Upper lobe of left lung (tissue), 6 donors: ENCODE data around the gene DPYSL3. TPM values are rescaled to one million over a fixed set of nuclear protein-coding genes. Genes with fewer than 3 reads are reported as not detected.

Experiments
- ATAC-seq, 2 donors: fragments of 200-7000 bp; cut with Tn5 transposase; one replicate each; pipeline ENCODE4 v1.9.1; 2022; ENCODE audit warnings: mild to moderate bottlenecking in 2 of 2, moderate library complexity in 2 of 2; ENCODE audit not compliant: low FRiP score in 2 of 2
- DNase-seq, 2 donors: peaks; one replicate each; pipeline ENCODE4 v3.0.0-alpha.2; 2019 to 2020
- H3K27ac ChIP-seq, 4 donors: fragments of 200-600 bp; sonication (generic); one replicate each; pipeline ENCODE4 v1.5.1; 2016 to 2019
- H3K27me3 ChIP-seq, 4 donors: fragments of 200-600 bp; sonication (generic); one replicate each; pipeline ENCODE4 v1.5.1; 2017 to 2019
- H3K36me3 ChIP-seq, 4 donors: fragments of 200-600 bp; sonication (generic); one replicate each; pipeline ENCODE4 v1.5.1; 2016 to 2019
- H3K4me1 ChIP-seq, 4 donors: fragments of 200-600 bp; sonication (generic); one replicate each; pipeline ENCODE4 v1.5.1; 2018 to 2019
- H3K4me3 ChIP-seq, 4 donors: fragments of 200-600 bp; sonication (generic); one replicate each; pipeline ENCODE4 v1.5.1; 2017 to 2019; ENCODE audit warnings: mild to moderate bottlenecking in 2 of 4, moderate library complexity in 1 of 4
- H3K9me3 ChIP-seq, 4 donors: fragments of 200-600 bp; sonication (generic); one replicate each; pipeline ENCODE4 v1.5.1; 2018 to 2019
- CTCF ChIP-seq, 6 experiments: fragments of 450-650 bp in 4 of 6; fragments of 200-600 bp in 2 of 6; sonication (generic) in 2 of 6; IDR thresholded peaks; one replicate each; pipeline ENCODE4 v1.5.1; 2016 to 2019; ENCODE audit warnings: antibody characterized with exemption in 6 of 6
- EP300 ChIP-seq, 4 donors: sonication (generic); formaldehyde crosslinking; IDR thresholded peaks; one replicate each; pipeline ENCODE4 v1.5.1; 2017; ENCODE audit warnings: antibody characterized with exemption in 4 of 4, control low read depth in 2 of 4
- POLR2A ChIP-seq, 4 donors: fragments of 450-650 bp; IDR thresholded peaks; one replicate each; pipeline ENCODE4 v1.5.1; 2016 to 2017; ENCODE audit warnings: antibody characterized with exemption in 4 of 4, mild to moderate bottlenecking in 2 of 4
- POLR2AphosphoS5 ChIP-seq, 2 donors: sonication (generic); formaldehyde crosslinking; IDR thresholded peaks; one replicate each; pipeline ENCODE4 v1.5.1; 2017; ENCODE audit warnings: antibody characterized with exemption in 2 of 2
- WGBS, 2 donors: methylation state at CpG; one replicate each; pipeline ENCODE4 v1.1.5; 2017 to 2018; 5-methylcytosine and 5-hydroxymethylcytosine counted together
- total RNA-seq, 6 donors: library from RNA; depleted of rRNA in 4 of 6; stranded (reverse); fragments of >200 nt in 4 of 6; gene quantifications; one replicate each; pipeline versions ENCODE4 v1.1.0 to v1.2.1, GENCODE V29; 2016 to 2021
- donor health status: DM: no; HTN: no; CAD: no; lungs with moderate emphysema.
- donor health status: DM: no; HTN: yes; CAD: no; lungs with severe emphysema.

DPYSL3 gene
- total RNA-seq, 6 donors from 2014 or later, result 24.4 to 85.1 (median 40.6) TPM

DNA sequence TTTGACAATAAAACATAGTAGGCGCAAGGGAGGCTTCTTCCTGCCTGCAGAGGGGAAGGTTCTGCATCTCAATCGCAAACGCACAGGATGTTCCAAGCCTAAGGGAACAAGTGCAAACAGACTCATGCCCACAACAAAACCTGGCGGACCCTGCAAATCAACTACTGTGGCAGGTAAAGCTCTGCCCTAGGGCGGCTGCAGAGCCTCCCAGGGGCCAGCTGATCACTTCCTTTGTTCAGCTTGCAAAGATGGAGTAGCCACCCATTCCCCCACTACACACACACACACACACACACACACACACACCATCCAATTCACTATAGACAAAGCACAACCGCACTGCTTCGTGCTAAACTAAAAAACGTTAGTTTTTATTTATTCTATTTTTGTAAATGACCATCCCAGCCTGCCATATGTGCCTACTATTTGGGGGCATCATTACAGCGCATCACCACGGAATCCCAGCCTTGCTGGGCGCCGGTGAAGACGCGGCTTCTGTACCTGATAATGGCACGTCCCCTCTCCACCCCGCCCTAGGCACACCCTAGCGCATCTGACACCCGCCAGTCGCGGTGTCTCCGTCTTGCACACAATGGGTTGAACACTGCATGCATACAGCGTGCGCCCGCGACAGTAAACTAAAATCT lies 57.6 kb downstream of the DPYSL3 start:
- no peaks in the 10 kb centered on the region for H3K9me3 ChIP-seq
- peaks cover 0 to 9% (median 4%) of the 10 kb centered on the region in 4 donors for H3K27me3 ChIP-seq
- H3K27ac ChIP-seq, result peak overlapping the region in 2 of 4 donors; percentile 81 to 87
- no peaks in the 10 kb centered on the region for H3K36me3 ChIP-seq
- TF ChIP-seq POLR2AphosphoS5 (IDR thresholded peaks at IDR 0.05) (no peak), EP300 (IDR thresholded peaks at IDR 0.05) (no peak)
- ATAC-seq, result no peak
- peak overlapping the region in 3 of 4 donors; percentile 60 to 82 (median 71) for H3K4me3 ChIP-seq
- peak in 1 of 2 donors; percentile 42 for DNase-seq
- 15 to 22% methylated on average over 25 of the region's 25 CpGs for WGBS, 2 donors
- peaks cover 14 to 46% (median 25%) of the 10 kb centered on the region in 4 donors for H3K4me1 ChIP-seq

DNA sequence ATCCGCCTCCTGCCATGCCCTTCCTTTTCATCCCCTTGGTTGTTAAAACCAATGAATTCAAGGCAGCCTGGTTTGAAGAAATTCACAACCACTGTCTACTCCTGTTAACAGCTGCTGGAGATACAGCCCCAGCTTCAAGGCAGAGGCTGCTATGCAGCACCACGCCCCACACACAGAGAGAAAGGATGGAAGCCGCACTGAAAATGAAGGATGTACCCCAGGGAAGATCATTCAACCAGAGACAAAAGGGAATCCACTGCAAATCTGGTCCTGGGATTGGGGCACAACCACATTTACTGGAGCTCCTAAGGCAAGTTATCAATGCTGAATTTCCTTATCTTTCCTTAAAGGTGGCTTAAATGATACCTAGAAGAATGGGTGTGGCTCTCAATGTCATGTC lies 58.7 kb downstream of the DPYSL3 start:
- peak overlapping the region in 1 of 4 donors; percentile 3 for H3K27ac ChIP-seq
- H3K4me3 ChIP-seq, result peak overlapping the region in 1 of 4 donors; percentile 82
- DNase-seq, result no peak

DNA sequence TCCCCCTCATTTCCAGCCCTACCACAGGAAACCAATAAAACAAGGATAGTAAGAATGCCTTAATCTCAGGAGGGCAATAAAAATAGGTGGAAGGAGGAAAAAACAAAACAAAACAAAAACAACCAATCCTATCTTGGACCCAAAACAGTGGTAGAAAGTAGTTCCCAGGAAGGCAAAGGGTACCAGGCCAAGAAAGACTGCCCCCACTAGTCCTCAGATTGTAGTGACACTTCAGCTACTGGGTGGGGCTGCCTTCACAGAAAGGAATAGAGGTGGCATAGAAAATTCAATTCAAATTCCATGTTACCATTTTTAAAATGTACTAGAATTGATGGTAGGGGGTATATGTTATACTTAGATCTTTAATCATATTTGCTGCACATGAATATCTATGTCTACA lies 59.3 kb downstream of the DPYSL3 start:
- no peak for TF ChIP-seq CTCF (IDR thresholded peaks at IDR 0.05)
- Histone ChIP-seq H3K4me3 (no peak overlapping the region), H3K4me1 (peaks cover 14 to 46% (median 24%) of the 10 kb centered on the region in 4 donors), H3K36me3 (no peaks in the 10 kb centered on the region), H3K9me3 (no peaks in the 10 kb centered on the region), H3K27me3 (peaks cover 0 to 9% (median 4%) of the 10 kb centered on the region in 4 donors), H3K27ac (peak overlapping the region in 2 of 4 donors; percentile 17 to 27)
- no peak for ATAC-seq
- no peak for DNase-seq

More for the DNA sequence above, 58.7 kb downstream of the DPYSL3 start:
- WGBS, 2 donors, result 93 to 98% methylated on average over 3 of the region's 3 CpGs
- Histone ChIP-seq H3K9me3 (no peaks in the 10 kb centered on the region), H3K4me1 (peaks cover 14 to 51% (median 25%) of the 10 kb centered on the region in 4 donors), H3K27me3 (peaks cover 0 to 9% (median 4%) of the 10 kb centered on the region in 4 donors), H3K36me3 (no peaks in the 10 kb centered on the region)
- ATAC-seq, result no peak
- TF ChIP-seq POLR2AphosphoS5 (IDR thresholded peaks at IDR 0.05), result no peak
- no peak for TF ChIP-seq POLR2A (IDR thresholded peaks at IDR 0.05)
- TF ChIP-seq EP300 (IDR thresholded peaks at IDR 0.05), result no peak
- no peak for TF ChIP-seq CTCF (IDR thresholded peaks at IDR 0.05)

DNA sequence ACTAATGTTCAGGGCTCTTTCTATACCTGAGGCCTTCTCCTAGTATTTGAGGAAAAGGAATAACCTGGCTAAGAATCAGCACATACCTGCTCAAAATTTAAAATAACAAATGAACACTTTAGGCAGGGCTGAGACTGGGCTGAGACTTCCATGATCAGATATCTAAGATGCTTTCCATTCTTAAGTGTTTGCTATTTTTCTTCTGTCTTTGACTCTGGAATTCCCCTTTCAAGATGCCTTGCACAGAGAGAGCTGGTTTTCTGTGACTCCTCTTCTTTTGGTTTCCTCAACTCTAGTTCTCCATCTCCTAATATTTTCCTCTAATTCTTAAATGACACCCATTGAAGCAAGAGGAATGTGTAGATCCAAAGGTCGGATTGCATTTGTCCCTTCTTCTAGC lies 61.1 kb downstream of the DPYSL3 start:
- Histone ChIP-seq H3K27me3 (peaks cover 0 to 9% (median 4%) of the 10 kb centered on the region in 4 donors), H3K9me3 (no peaks in the 10 kb centered on the region), H3K4me1 (peaks cover 7 to 30% (median 10%) of the 10 kb centered on the region in 4 donors), H3K27ac (peak overlapping the region in 1 of 4 donors; percentile 4), H3K4me3 (no peak overlapping the region), H3K36me3 (no peaks in the 10 kb centered on the region)
- 83 to 94% methylated on average over 1 of the region's 1 CpG for WGBS, 2 donors
- ATAC-seq (no peak), DNase-seq (no peak)
- TF ChIP-seq CTCF (IDR thresholded peaks at IDR 0.05), result no peak
- TF ChIP-seq EP300 (IDR thresholded peaks at IDR 0.05), result no peak
- no peak for TF ChIP-seq POLR2AphosphoS5 (IDR thresholded peaks at IDR 0.05)
- no peak for TF ChIP-seq POLR2A (IDR thresholded peaks at IDR 0.05)

GRCh38 chr5:147446523-147446922 lies 63.3 kb downstream of the DPYSL3 start:
- WGBS, 2 donors, result 75 to 79% methylated on average over 2 of the region's 2 CpGs
- Histone ChIP-seq H3K9me3 (no peaks in the 10 kb centered on the region), H3K4me1 (peaks cover 0 to 9% (median 4%) of the 10 kb centered on the region in 4 donors), H3K36me3 (no peaks in the 10 kb centered on the region), H3K27me3 (no peaks in the 10 kb centered on the region), H3K27ac (peak overlapping the region; percentile 9 to 21 (median 18)), H3K4me3 (no peak overlapping the region)
- DNase-seq (no peak), ATAC-seq (peak; percentile 56 to 80)
- TF ChIP-seq POLR2A (IDR thresholded peaks at IDR 0.05) (no peak), POLR2AphosphoS5 (IDR thresholded peaks at IDR 0.05) (peak in 1 of 2 donors; percentile 34)

DNA sequence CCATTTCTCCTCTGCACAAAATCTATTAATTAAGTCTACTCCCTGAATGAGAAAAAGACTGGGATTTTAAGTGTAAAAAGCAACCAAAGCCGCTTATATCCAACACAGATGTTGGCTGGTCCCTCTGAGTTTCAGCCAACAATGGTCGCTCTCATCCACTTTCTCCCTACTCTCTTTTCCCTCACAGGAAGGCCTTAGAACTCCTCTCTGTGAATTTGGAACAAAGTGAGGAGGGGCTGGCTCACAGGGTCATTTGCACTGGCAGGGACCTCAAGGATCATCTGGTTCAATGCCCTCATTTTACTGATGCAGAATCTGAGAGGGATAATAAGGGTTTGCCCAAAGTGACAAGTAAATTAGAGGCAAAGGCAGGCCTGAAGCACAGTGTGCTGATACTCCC lies 64.0 kb downstream of the DPYSL3 start:
- H3K36me3 ChIP-seq, result no peaks in the 10 kb centered on the region
- DNase-seq, result no peak
- WGBS, 2 donors, result 82 to 88% methylated on average over 2 of the region's 2 CpGs
- no peak overlapping the region for H3K4me3 ChIP-seq
- H3K4me1 ChIP-seq, result peaks cover 0 to 9% (median 4%) of the 10 kb centered on the region in 4 donors
- H3K27me3 ChIP-seq, result no peaks in the 10 kb centered on the region
- H3K9me3 ChIP-seq, result no peaks in the 10 kb centered on the region
- peak overlapping the region in 3 of 4 donors; percentile 10 to 19 (median 17) for H3K27ac ChIP-seq
- TF ChIP-seq POLR2A (IDR thresholded peaks at IDR 0.05) (no peak), EP300 (IDR thresholded peaks at IDR 0.05) (no peak), POLR2AphosphoS5 (IDR thresholded peaks at IDR 0.05) (no peak), CTCF (IDR thresholded peaks at IDR 0.05) (no peak)
- ATAC-seq, result no peak
